Central memory CD8-positive, alpha-beta T cell (primary cell): ENCODE measurements around the gene GPR18.

Experiments
- ATAC-seq: fragments of 150-1000 bp; cut with Tn5 transposase; replicated peaks from 2 replicates; pipeline ENCODE4 v1.10.0; 2022; ENCODE audit warnings: mild to moderate bottlenecking, moderate FRiP score, moderate number of reproducible peaks; ENCODE audit not compliant: poor library complexity, severe bottlenecking; ENCODE audit errors: extremely low read depth
- DNase-seq, 2 donors: peaks; one replicate each; pipeline ENCODE4 v3.0.0; 2021; ENCODE audit warnings: low spot score in 2 of 2
- H3K27ac Mint-ChIP-seq: one replicate; pipeline ENCODE4 v1.8.0; 2022; ENCODE audit warnings: low read depth, mild to moderate bottlenecking, moderate library complexity, mixed read lengths
- H3K27me3 Mint-ChIP-seq: one replicate; pipeline ENCODE4 v1.8.0; 2022; ENCODE audit warnings: mixed read lengths
- H3K36me3 Mint-ChIP-seq: one replicate; pipeline ENCODE4 v1.8.0; 2022; ENCODE audit warnings: mild to moderate bottlenecking, moderate library complexity, mixed read lengths; ENCODE audit not compliant: insufficient read depth
- H3K4me1 Mint-ChIP-seq: one replicate; pipeline ENCODE4 v1.8.0; 2022; ENCODE audit warnings: mixed read lengths
- H3K4me3 Mint-ChIP-seq: one replicate; pipeline ENCODE4 v1.8.0; 2022; ENCODE audit warnings: mild to moderate bottlenecking, moderate library complexity, mixed read lengths
- H3K9me3 Mint-ChIP-seq: one replicate; pipeline ENCODE4 v1.8.0; 2022; ENCODE audit warnings: mixed read lengths

Gene GPR18

DNA sequence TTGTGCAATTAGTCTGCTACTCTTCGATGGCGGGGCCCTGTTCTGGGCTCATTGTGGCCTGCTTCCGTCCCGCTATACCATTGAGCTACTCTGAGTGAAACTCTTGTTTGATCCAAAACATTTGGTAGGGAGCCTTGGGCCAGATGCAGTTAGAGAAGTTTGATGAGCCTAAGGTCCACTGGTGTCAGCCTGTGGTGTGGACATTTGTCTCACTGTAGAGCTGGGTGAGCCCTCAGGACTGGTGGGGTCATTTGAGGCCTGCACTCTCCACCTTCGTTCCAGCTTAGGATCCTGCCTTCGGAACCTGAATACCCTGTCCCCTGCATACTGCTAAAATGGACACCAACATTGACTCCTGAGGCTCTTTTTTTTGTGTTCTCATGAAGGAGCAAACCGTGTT lies 50.7 kb downstream of the GPR18 start:
- ATAC-seq: no peak
- Mint-ChIP-seq H3K4me1 (peaks cover 74% of the 10 kb centered on the region), H3K36me3 (peaks cover 22% of the 10 kb centered on the region), H3K9me3 (no peaks in the 10 kb centered on the region), H3K4me3 (no peak overlapping the region), H3K27me3 (no peaks in the 10 kb centered on the region), H3K27ac (peak overlapping the region; percentile 30)
- no peak for DNase-seq

DNA sequence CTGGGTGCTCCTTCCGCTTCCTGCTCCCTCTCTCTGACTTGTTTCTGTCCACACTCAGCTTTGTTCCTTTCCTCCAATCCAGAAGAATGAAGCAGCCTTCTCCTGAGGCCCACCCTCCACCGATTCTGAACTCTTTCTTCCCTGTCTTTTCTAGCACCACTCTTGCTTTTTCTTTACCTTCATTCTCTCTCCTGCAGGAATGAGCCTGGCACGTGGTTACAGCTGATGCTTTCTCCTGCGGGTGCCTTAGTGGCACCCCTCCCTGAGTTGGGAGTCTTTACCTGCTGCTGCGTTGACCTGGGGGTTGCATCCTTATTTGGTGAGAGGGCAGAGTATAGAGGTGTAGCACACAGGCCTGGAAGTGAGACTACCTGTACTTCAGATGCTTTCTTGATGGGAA lies 51.3 kb downstream of the GPR18 start:
- ATAC-seq (no peak), DNase-seq (no peak)
- no peaks in the 10 kb centered on the region for H3K27me3 Mint-ChIP-seq
- peaks cover 76% of the 10 kb centered on the region for H3K4me1 Mint-ChIP-seq
- no peaks in the 10 kb centered on the region for H3K9me3 Mint-ChIP-seq
- H3K4me3 Mint-ChIP-seq: peak overlapping the region; percentile 88
- peak overlapping the region; percentile 30 for H3K27ac Mint-ChIP-seq
- peaks cover 22% of the 10 kb centered on the region for H3K36me3 Mint-ChIP-seq

DNA sequence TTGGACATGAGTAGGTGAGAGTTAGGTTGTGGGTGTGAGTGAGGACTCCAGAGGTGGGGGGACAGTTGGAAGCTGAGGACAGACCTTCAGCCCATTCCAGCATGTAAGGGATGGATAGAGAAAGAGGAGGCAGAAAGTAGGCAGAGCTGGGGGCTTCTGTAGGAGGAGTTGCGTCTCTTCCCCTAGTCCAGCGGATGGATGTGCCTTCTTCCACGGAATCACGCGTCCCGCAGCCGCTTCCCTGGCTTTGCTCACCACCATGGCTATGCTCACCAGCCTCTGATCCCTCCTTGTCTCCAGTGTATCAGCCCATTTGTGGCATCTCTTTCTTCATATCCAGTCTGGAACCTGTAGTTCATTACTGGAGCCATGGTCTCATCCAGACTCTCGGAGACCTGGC lies 52.0 kb downstream of the GPR18 start:
- DNase-seq (no peak), ATAC-seq (no peak)
- Mint-ChIP-seq H3K9me3 (no peaks in the 10 kb centered on the region), H3K27ac (no peak overlapping the region), H3K27me3 (no peaks in the 10 kb centered on the region), H3K4me1 (peaks cover 75% of the 10 kb centered on the region), H3K4me3 (peak overlapping the region; percentile 88), H3K36me3 (peaks cover 24% of the 10 kb centered on the region)

DNA sequence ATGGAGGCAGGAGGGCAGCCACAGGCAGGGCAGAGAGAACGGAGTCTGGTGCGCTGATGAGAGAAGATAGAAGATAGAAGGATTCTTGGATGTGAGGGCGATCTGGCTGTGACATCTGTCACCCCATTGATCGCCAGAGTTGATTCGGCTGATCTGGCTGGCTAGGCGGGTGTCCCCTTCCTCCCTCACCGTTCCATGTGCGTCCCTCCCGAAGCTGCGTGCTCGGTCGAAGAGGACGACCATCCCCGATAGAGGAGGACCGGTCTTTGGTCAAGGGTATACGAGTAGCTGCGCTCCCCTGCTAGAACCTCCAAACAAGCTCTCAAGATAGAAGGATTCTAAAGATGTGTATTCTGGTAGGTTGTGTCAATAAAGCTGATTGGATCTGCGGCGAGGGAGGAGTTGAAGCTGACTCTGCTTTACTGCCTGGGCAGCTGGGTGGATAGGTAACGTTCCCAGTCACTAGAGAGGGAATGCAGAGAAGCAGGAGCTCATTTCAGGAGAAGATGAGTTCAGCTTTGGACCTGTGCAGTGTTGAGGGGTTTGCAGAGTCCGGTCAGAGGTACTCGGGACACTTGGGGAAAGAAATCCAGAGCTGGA lies 52.5 kb downstream of the GPR18 start:
- H3K36me3 Mint-ChIP-seq: peaks cover 27% of the 10 kb centered on the region
- no peaks in the 10 kb centered on the region for H3K9me3 Mint-ChIP-seq
- H3K27me3 Mint-ChIP-seq: no peaks in the 10 kb centered on the region
- H3K4me3 Mint-ChIP-seq: peak overlapping the region; percentile 88
- no peak for ATAC-seq
- peak overlapping the region; percentile 95 for H3K27ac Mint-ChIP-seq
- DNase-seq: no peak
- peaks cover 73% of the 10 kb centered on the region for H3K4me1 Mint-ChIP-seq
